Hepatocyte (in vitro differentiated cells): Measurements from ENCODE around the gene NQO1.

Source experiments
- CTCF ChIP-seq: fragments of 200-600 bp; sonication (generic); IDR thresholded peaks from 2 replicates; pipeline ENCODE4 v1.5.1; 2016; ENCODE audit warnings: antibody characterized with exemption, mild to moderate bottlenecking; ENCODE audit not compliant: poor library complexity
- EZH2 ChIP-seq: fragments of 200-600 bp; sonication (generic); IDR thresholded peaks from 2 replicates; pipeline ENCODE4 v1.6.1; 2016; ENCODE audit warnings: antibody characterized with exemption, mild to moderate bottlenecking, borderline replicate concordance

- TF ChIP-seq CTCF (no peak), EZH2 (no peak)
Measured at GRCh38 chr16:69725480-69726312, 664 bp downstream of the NQO1 start.
